Measurements from ENCODE around the gene DNAJA3.

The DNAJA3 gene

GRCh38 chr16:4481526-4481925, 55.9 kb downstream of the DNAJA3 start:
- no peak for DNase-seq

- no peak for DNase-seq
Observed at GRCh38 chr16:4481963-4482362, 56.3 kb downstream of the DNAJA3 start.

GRCh38 chr16:4486126-4486893, 60.6 kb downstream of the DNAJA3 start:
- DNase-seq: no peak

GRCh38 chr16:4487955-4488498, 62.4 kb downstream of the DNAJA3 start:
- no peak for DNase-seq

- no peak for DNase-seq
Observed at GRCh38 chr16:4488499-4488967, 62.9 kb downstream of the DNAJA3 start.

- no peak for DNase-seq
Observed at GRCh38 chr16:4489030-4489429, 63.4 kb downstream of the DNAJA3 start.

- no peak for DNase-seq
Observed at GRCh38 chr16:4491898-4492297, 66.2 kb downstream of the DNAJA3 start.

- no peak for DNase-seq
Observed at GRCh38 chr16:4494746-4495490, 69.2 kb downstream of the DNAJA3 start.

- no peak for DNase-seq
Observed at GRCh38 chr16:4495766-4496165, 70.1 kb downstream of the DNAJA3 start.

GRCh38 chr16:4496305-4496704, 70.6 kb downstream of the DNAJA3 start:
- DNase-seq: no peak

GRCh38 chr16:4498546-4499195, 73.0 kb downstream of the DNAJA3 start:
- DNase-seq: no peak

- no peak for DNase-seq
Observed at GRCh38 chr16:4499196-4499555, 73.5 kb downstream of the DNAJA3 start.

- DNase-seq: no peak
Observed at GRCh38 chr16:4500272-4500671, 74.6 kb downstream of the DNAJA3 start.

GRCh38 chr16:4501071-4501478, 75.4 kb downstream of the DNAJA3 start:
- no peak for DNase-seq

GRCh38 chr16:4505356-4506147, 79.9 kb downstream of the DNAJA3 start:
- no peak for DNase-seq

Measured in NCI-H187 treated with DMSO at 0.1 percent for 48 hours (cell line).